Osteocyte (in vitro differentiated cells): ENCODE measurements around the gene YARS2. TPM values are rescaled to one million over a fixed set of nuclear protein-coding genes. Genes with fewer than 3 reads are reported as not detected.

Experiments
- DNase-seq: peaks from one replicate; pipeline ENCODE4 v3.0.0; 2021; ENCODE audit warnings: mixed read lengths; ENCODE audit not compliant: unreplicated experiment; ENCODE audit errors: extremely low spot score
- H3K27ac Mint-ChIP-seq: one replicate; pipeline ENCODE4 v1.8.0; 2021; ENCODE audit warnings: mild to moderate bottlenecking, mixed read lengths; ENCODE audit not compliant: unreplicated experiment
- H3K27me3 Mint-ChIP-seq: one replicate; pipeline ENCODE4 v1.8.0; 2021; ENCODE audit warnings: mixed read lengths; ENCODE audit not compliant: unreplicated experiment
- H3K36me3 Mint-ChIP-seq: one replicate; pipeline ENCODE4 v1.8.0; 2021; ENCODE audit warnings: mixed read lengths; ENCODE audit not compliant: unreplicated experiment
- H3K4me1 Mint-ChIP-seq: one replicate; pipeline ENCODE4 v1.8.0; 2021; ENCODE audit warnings: mixed read lengths; ENCODE audit not compliant: unreplicated experiment
- H3K4me3 Mint-ChIP-seq: one replicate; pipeline ENCODE4 v1.8.0; 2021; ENCODE audit warnings: mild to moderate bottlenecking, moderate library complexity, mixed read lengths; ENCODE audit not compliant: unreplicated experiment
- H3K9me3 Mint-ChIP-seq: one replicate; pipeline ENCODE4 v1.8.0; 2021; ENCODE audit warnings: mixed read lengths; ENCODE audit not compliant: unreplicated experiment
- total RNA-seq: library from RNA; stranded (reverse); gene quantifications from 2 replicates; pipeline ENCODE4 v1.2.1, GENCODE V29; 2021
- TF ChIP-seq, protein P1 (sequence below): fragments of 200-600 bp; sonication (generic); IDR thresholded peaks from 2 replicates; pipeline ENCODE4 v1.5.0; 2021; ENCODE audit warnings: antibody characterized with exemption, mild to moderate bottlenecking, moderate library complexity

YARS2 gene
- total RNA-seq, 1 donor from 2014 or later = 13.6 TPM

DNA sequence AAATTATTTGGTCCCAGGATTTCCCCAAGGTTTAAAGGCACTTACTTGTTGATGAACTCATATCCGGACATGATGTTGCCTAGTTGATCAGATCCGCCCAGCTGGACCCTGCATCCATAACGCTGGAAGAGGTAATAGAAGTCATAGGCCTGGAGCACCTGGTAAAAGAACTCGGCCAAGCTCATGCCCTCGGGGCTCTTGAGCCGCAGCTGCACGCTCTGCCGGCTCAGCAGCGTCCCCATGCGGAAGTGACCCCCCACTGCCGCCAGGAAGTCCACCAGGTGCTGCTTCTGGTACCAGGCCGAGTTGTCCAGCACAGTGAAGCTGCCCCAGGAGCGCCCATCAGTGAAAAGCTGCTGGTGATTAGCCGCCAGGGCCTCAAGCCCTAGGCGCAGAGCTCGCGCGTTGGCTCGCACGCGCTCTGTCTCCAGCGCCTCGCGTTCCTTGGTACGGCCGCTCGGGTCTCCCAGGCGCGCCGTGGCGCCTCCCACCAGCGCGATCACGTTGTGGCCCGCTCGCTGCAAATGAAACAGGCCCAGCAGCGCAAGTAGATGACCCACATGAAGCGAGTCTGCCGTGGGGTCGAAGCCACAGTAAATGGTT is 545 bp downstream of the YARS2 start:
- Mint-ChIP-seq H3K36me3 (peaks cover 23% of the 10 kb centered on the region), H3K27me3 (no peaks in the 10 kb centered on the region), H3K27ac (peak overlapping the region; percentile 94), H3K4me1 (peaks cover 20% of the 10 kb centered on the region), H3K9me3 (no peaks in the 10 kb centered on the region), H3K4me3 (peak overlapping the region; percentile 90)
- TF ChIP-seq, protein P1, sequence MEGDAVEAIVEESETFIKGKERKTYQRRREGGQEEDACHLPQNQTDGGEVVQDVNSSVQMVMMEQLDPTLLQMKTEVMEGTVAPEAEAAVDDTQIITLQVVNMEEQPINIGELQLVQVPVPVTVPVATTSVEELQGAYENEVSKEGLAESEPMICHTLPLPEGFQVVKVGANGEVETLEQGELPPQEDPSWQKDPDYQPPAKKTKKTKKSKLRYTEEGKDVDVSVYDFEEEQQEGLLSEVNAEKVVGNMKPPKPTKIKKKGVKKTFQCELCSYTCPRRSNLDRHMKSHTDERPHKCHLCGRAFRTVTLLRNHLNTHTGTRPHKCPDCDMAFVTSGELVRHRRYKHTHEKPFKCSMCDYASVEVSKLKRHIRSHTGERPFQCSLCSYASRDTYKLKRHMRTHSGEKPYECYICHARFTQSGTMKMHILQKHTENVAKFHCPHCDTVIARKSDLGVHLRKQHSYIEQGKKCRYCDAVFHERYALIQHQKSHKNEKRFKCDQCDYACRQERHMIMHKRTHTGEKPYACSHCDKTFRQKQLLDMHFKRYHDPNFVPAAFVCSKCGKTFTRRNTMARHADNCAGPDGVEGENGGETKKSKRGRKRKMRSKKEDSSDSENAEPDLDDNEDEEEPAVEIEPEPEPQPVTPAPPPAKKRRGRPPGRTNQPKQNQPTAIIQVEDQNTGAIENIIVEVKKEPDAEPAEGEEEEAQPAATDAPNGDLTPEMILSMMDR = peak; percentile 80
- peak; percentile 91 for DNase-seq

DNA sequence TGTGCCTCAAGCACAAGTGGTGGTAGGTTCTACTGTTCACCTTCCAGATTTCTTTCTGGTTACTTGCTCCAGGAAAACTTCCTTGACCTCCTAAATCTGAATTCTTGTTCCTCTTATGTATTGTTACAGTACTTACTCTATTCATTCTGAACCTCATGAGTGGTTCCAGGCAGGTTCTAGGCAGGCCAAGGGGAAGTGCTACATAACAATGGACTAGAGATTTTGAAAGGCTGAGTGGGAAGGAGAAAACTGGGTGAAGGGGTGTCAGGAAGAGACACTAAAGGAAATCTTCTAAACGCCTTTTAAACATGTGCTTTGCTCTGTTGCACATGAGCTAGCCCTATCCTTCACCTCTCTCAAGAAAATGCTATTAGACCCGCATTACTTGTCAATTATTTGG is 1.6 kb downstream of the YARS2 start:
- Mint-ChIP-seq H3K4me3 (peak overlapping the region; percentile 90), H3K36me3 (peaks cover 26% of the 10 kb centered on the region), H3K27ac (peak overlapping the region; percentile 94), H3K27me3 (no peaks in the 10 kb centered on the region), H3K4me1 (peaks cover 20% of the 10 kb centered on the region), H3K9me3 (no peaks in the 10 kb centered on the region)
- TF ChIP-seq, protein P1 = no peak
- no peak for DNase-seq

DNA sequence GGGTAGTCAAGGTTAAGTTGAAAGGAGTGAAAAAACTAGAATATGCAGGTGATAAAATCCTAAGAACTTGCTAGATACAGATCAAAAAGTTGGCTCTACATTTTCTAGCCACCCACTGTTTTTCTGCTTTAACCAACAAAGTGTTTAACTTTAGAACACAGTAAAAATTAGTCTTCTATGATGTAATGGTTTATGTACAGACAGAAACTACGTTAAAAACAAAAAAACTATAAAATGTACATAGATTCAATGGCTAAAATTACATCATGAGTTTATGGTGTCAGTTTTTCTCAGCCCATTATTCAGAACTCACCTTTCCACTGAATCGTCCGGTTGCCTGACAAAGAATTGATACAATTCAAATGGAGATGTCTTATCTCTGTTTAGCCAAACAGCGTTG is 2.1 kb downstream of the YARS2 start:
- H3K27ac Mint-ChIP-seq = no peak overlapping the region
- no peaks in the 10 kb centered on the region for H3K27me3 Mint-ChIP-seq
- DNase-seq = no peak
- peak overlapping the region; percentile 90 for H3K4me3 Mint-ChIP-seq
- peaks cover 26% of the 10 kb centered on the region for H3K36me3 Mint-ChIP-seq
- TF ChIP-seq, protein P1 = no peak
- no peaks in the 10 kb centered on the region for H3K9me3 Mint-ChIP-seq
- peaks cover 20% of the 10 kb centered on the region for H3K4me1 Mint-ChIP-seq

DNA sequence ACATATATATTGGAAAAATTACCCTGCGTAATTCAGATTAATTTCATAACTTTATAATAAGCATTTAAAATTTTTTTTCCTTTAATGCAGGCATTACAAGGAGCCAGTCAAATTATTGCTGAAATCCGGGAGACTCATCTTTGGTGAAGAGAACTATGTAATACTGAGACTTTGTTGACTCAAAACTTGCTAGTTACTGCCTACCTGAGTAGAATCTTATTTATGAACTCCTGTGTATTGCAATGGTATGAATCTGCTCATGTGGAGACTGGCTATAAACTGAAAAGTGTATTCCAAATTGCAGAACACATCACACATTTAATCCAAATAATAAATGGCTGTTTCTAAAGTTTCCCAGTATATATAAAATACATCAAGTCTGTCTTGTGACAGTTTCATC is 12.4 kb downstream of the YARS2 start:
- Mint-ChIP-seq H3K9me3 (no peaks in the 10 kb centered on the region), H3K27me3 (no peaks in the 10 kb centered on the region), H3K4me3 (no peak overlapping the region), H3K36me3 (peaks cover 51% of the 10 kb centered on the region), H3K4me1 (no peaks in the 10 kb centered on the region), H3K27ac (no peak overlapping the region)
- TF ChIP-seq, protein P1 = no peak
- no peak for DNase-seq

DNA sequence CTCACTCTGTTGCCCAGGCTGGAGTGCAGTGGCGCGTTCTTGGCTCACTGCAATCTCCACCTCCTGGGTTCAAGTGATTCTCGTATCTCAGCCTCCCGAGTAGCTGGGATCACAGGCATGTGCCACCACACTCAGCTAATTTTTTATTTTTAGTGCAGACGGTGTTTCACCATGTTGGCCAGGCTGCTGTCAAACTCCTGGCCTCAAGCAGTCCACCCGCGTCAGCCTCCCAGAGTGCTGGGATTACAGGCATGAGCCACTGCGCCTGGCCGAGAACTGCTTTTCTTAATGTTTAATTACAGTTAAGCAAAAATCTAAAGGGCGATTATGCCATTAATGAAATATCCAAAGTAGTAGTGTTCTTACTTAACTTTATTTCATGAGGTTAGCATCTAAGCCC is 13.6 kb downstream of the YARS2 start:
- Mint-ChIP-seq H3K4me1 (no peaks in the 10 kb centered on the region), H3K9me3 (no peaks in the 10 kb centered on the region), H3K27ac (no peak overlapping the region), H3K36me3 (peaks cover 49% of the 10 kb centered on the region), H3K4me3 (no peak overlapping the region), H3K27me3 (no peaks in the 10 kb centered on the region)
- DNase-seq = no peak
- TF ChIP-seq, protein P1 = no peak
